Cardiac muscle cell (in vitro differentiated cells and primary cell): ENCODE measurements around the gene ARHGEF40. TPM values are rescaled to one million over a fixed set of nuclear protein-coding genes. Genes with fewer than 3 reads are reported as not detected.

Source experiments
- DNase-seq, 2 donors: peaks; one replicate each; pipeline versions ENCODE4 v3.0.0 to v3.0.0-alpha.2; 2010 to 2017; ENCODE audit warnings: low read depth in 1 of 2, low spot score in 1 of 2
- H3K27ac ChIP-seq: fragments of 200-600 bp; sonication (generic); 2 replicates; pipeline ENCODE4 v1.5.1; 2016
- H3K27me3 ChIP-seq: fragments of 200-600 bp; sonication (generic); 2 replicates; pipeline ENCODE4 v1.6.0; 2016; ENCODE audit warnings: control low read depth
- H3K36me3 ChIP-seq: fragments of 200-600 bp; sonication (generic); 2 replicates; pipeline ENCODE4 v1.5.1; 2016; ENCODE audit warnings: control low read depth
- H3K4me1 ChIP-seq: fragments of 200-600 bp; sonication (generic); 2 replicates; pipeline ENCODE4 v1.8.1; 2017; ENCODE audit warnings: low read depth, mild to moderate bottlenecking, mixed run types
- H3K4me3 ChIP-seq: fragments of 200-600 bp; sonication (generic); 2 replicates; pipeline ENCODE4 v1.5.1; 2016; ENCODE audit warnings: mild to moderate bottlenecking
- H3K9me3 ChIP-seq: fragments of 200-600 bp; sonication (generic); 2 replicates; pipeline ENCODE4 v1.5.1; 2017; ENCODE audit warnings: low read depth, mild to moderate bottlenecking, control low read depth
- CTCF ChIP-seq: IDR thresholded peaks from 2 replicates; pipeline ENCODE4 v1.5.1; 2012; ENCODE audit warnings: low read depth, mild to moderate bottlenecking, low read length
- polyA plus RNA-seq: library from polyadenylated mRNA; unstranded; fragments of >200 nt; fragmentation: Nextera tagmentation; extraction: Ambion mirVana; gene quantifications from 2 replicates; pipeline ENCODE4 v1.2.1, GENCODE V29; 2016
- total RNA-seq: library from RNA; depleted of rRNA; stranded (reverse); fragments of >200 nt; gene quantifications from 2 replicates; pipeline ENCODE4 v1.2.3, GENCODE V29; 2016

ARHGEF40 gene
- total and polyA plus RNA-seq, 2 experiments from 2014 or later = 26.4 to 41.7 TPM

GRCh38 chr14:21084998-21085853 lies 15.1 kb downstream of the ARHGEF40 start:
- Histone ChIP-seq H3K27ac (peak overlapping the region; percentile 80), H3K4me3 (no peak overlapping the region), H3K4me1 (peaks cover 6% of the 10 kb centered on the region), H3K36me3 (peaks cover 40% of the 10 kb centered on the region), H3K27me3 (no peaks in the 10 kb centered on the region), H3K9me3 (no peaks in the 10 kb centered on the region)
- peak in 1 of 2 donors; percentile 52 for DNase-seq
- TF ChIP-seq CTCF = no peak

GRCh38 chr14:21086908-21087293 lies 16.8 kb downstream of the ARHGEF40 start:
- Histone ChIP-seq H3K27ac (no peak overlapping the region), H3K9me3 (no peaks in the 10 kb centered on the region), H3K4me3 (no peak overlapping the region), H3K4me1 (peaks cover 6% of the 10 kb centered on the region), H3K27me3 (no peaks in the 10 kb centered on the region), H3K36me3 (peaks cover 46% of the 10 kb centered on the region)
- DNase-seq = no peak
- no peak for TF ChIP-seq CTCF

GRCh38 chr14:21087294-21088091 lies 17.4 kb downstream of the ARHGEF40 start:
- no peak overlapping the region for H3K27ac ChIP-seq
- H3K9me3 ChIP-seq = no peaks in the 10 kb centered on the region
- peaks cover 51% of the 10 kb centered on the region for H3K36me3 ChIP-seq
- H3K4me1 ChIP-seq = peaks cover 6% of the 10 kb centered on the region
- no peak for TF ChIP-seq CTCF
- no peaks in the 10 kb centered on the region for H3K27me3 ChIP-seq
- no peak overlapping the region for H3K4me3 ChIP-seq
- peak in 1 of 2 donors; percentile 94 for DNase-seq

GRCh38 chr14:21088687-21089086 lies 18.6 kb downstream of the ARHGEF40 start:
- Histone ChIP-seq H3K27me3 (no peaks in the 10 kb centered on the region), H3K27ac (peak overlapping the region; percentile 15), H3K36me3 (peaks cover 53% of the 10 kb centered on the region), H3K4me1 (peaks cover 8% of the 10 kb centered on the region), H3K9me3 (no peaks in the 10 kb centered on the region), H3K4me3 (no peak overlapping the region)
- DNase-seq = no peak
- no peak for TF ChIP-seq CTCF

GRCh38 chr14:21089271-21089670 lies 19.2 kb downstream of the ARHGEF40 start:
- H3K27ac ChIP-seq = peak overlapping the region; percentile 34
- no peak overlapping the region for H3K4me3 ChIP-seq
- peaks cover 53% of the 10 kb centered on the region for H3K36me3 ChIP-seq
- no peak for DNase-seq
- no peaks in the 10 kb centered on the region for H3K9me3 ChIP-seq
- no peaks in the 10 kb centered on the region for H3K27me3 ChIP-seq
- peaks cover 14% of the 10 kb centered on the region for H3K4me1 ChIP-seq
- no peak for TF ChIP-seq CTCF
